Measurements from ENCODE around the gene CNKSR3.

The CNKSR3 gene

DNA sequence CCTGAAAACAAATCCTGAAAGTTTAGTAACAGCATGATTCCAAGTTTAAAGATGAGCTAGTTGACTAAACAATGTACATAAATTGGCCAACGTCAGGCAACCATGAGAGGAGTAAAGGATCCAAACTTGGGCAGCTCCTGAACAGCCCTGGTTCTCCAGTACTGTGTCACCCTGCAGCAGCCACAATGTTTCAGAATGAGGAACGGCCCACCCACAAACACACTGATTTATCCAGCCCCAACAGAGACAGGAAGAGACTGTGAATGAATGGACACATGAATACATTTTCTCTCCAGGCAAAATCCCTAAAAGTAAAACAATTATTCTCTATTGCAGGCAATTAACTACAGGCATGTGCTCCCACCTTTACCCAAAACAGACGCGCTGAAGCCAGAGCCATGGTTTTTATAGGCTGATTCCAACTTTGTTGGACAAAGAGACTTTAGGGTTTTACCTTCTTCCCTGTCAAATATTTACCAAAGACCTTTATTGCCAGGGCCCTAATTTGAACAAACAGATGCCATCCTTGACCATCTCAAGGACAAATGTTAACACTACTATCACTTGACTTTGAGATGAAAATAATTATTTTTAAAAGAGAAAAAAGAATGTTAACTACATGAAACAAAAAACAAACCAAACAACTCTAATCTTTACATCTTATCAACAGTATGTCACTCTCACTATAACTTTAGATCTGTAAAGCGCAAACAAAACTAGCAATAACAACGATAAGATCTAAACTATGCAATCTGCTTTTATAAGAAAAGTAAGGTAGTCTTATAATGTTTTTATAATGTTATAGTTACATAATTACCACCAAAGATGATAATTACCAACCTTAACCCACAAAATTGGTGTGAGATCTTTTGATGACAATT is 22.9 kb downstream of the CNKSR3 start:
- Histone ChIP-seq H3K27ac (ENCODE audit: low read length) (peak overlapping the region; percentile 3), H3K4me3 (ENCODE audit: low read depth in 1 of 2, low read length in 2 of 2) (no peak overlapping the region), H3K4me1 (ENCODE audit: control insufficient read depth in 1 of 2, insufficient read depth in 2 of 2, low read length in 2 of 2) (peaks cover 5 to 16% of the 10 kb centered on the region in 2 donors), H3K36me3 (ENCODE audit: control insufficient read depth in 1 of 2, insufficient read depth in 2 of 2, low read length in 2 of 2) (no peaks in the 10 kb centered on the region), H3K9me3 (ENCODE audit: control insufficient read depth in 1 of 2, low read length in 2 of 2) (no peaks in the 10 kb centered on the region), H3K27me3 (ENCODE audit: low read depth, low read length) (no peaks in the 10 kb centered on the region)

DNA sequence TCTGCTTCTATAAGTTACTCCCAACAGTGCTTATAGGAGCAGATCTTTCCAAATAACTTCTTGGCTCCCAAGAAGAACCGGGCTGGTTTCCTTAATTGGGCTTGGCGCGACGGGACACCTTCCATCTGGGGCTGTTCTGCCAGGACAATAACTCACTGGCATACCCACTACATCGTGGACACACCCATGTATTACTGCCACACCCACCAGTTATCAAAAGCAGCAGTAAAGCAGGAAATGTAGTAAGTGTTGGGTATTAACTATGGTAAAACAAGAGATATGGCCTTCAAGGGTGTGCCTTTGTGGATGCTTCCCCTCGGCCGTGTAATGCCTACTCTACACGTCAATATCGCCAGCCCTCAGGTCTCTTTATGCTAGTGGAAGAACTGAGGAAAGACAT is 24.7 kb downstream of the CNKSR3 start:
- Histone ChIP-seq H3K27me3 (ENCODE audit: low read depth, low read length) (no peaks in the 10 kb centered on the region), H3K27ac (ENCODE audit: low read length) (no peak overlapping the region), H3K4me3 (ENCODE audit: low read depth in 1 of 2, low read length in 2 of 2) (no peak overlapping the region), H3K4me1 (ENCODE audit: control insufficient read depth in 1 of 2, insufficient read depth in 2 of 2, low read length in 2 of 2) (peaks cover 0 to 16% of the 10 kb centered on the region in 2 donors), H3K36me3 (ENCODE audit: control insufficient read depth in 1 of 2, insufficient read depth in 2 of 2, low read length in 2 of 2) (no peaks in the 10 kb centered on the region), H3K9me3 (ENCODE audit: control insufficient read depth in 1 of 2, low read length in 2 of 2) (no peaks in the 10 kb centered on the region)

- Histone ChIP-seq H3K9me3 (ENCODE audit: control insufficient read depth in 1 of 2, low read length in 2 of 2) (no peaks in the 10 kb centered on the region), H3K4me3 (ENCODE audit: low read depth in 1 of 2, low read length in 2 of 2) (no peak overlapping the region), H3K36me3 (ENCODE audit: control insufficient read depth in 1 of 2, insufficient read depth in 2 of 2, low read length in 2 of 2) (no peaks in the 10 kb centered on the region), H3K27me3 (ENCODE audit: low read depth, low read length) (no peaks in the 10 kb centered on the region), H3K4me1 (ENCODE audit: control insufficient read depth in 1 of 2, insufficient read depth in 2 of 2, low read length in 2 of 2) (peaks cover 0 to 23% of the 10 kb centered on the region in 2 donors), H3K27ac (ENCODE audit: low read length) (no peak overlapping the region)
Measured at GRCh38 chr6:154484942-154485341, 25.5 kb downstream of the CNKSR3 start.

DNA sequence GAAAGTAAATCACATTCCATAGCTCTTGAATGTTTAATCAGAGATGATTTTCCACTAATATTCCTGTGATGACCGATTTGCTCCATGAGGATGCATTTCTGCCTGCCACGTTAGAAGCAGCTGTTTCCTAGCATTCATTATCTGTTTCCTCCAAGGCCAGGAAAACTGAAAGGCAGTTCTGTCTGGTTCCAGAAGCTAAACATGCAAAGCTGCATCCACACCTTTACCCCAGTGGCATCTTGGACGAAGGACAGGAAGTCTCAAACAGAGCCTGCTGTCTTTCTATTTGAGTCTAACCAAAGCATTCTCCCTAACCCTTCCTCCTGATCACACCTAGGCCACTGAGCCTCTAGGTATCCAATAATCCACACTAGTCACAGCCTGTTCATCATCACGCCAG is 27.6 kb downstream of the CNKSR3 start:
- H3K4me1 ChIP-seq (ENCODE audit: control insufficient read depth in 1 of 2, insufficient read depth in 2 of 2, low read length in 2 of 2), result peaks cover 0 to 34% of the 10 kb centered on the region in 2 donors
- peak overlapping the region; percentile 77 for H3K27ac ChIP-seq (ENCODE audit: low read length)

DNA sequence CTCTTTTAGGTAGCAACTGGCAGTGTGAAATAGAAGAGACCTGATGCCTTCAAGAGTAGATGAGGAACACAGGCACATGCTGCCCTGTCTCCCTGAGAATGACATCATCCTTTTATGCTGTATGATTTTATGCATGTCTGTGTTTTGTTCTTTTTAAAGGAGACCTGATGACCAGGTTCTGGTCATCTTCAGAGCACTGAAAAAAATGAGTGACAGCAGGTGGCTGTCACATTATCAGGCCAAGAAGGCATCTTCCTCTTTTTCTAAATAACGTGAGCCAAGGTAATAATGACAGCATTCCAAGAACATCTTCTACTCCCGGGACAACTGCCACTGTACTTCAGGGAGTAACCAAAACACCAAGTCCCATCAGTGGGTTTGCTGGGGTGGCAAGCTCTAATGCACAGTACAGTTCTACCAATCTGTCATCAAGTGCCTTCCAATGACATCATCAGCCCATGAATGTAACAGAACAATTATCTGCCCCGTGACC is 28.9 kb downstream of the CNKSR3 start:
- Histone ChIP-seq H3K36me3 (ENCODE audit: control insufficient read depth in 1 of 2, insufficient read depth in 2 of 2, low read length in 2 of 2) (no peaks in the 10 kb centered on the region), H3K27me3 (ENCODE audit: low read depth, low read length) (no peaks in the 10 kb centered on the region), H3K4me1 (ENCODE audit: control insufficient read depth in 1 of 2, insufficient read depth in 2 of 2, low read length in 2 of 2) (peaks cover 0 to 36% of the 10 kb centered on the region in 2 donors), H3K4me3 (ENCODE audit: low read depth in 1 of 2, low read length in 2 of 2) (no peak overlapping the region), H3K27ac (ENCODE audit: low read length) (peak overlapping the region; percentile 77), H3K9me3 (ENCODE audit: control insufficient read depth in 1 of 2, low read length in 2 of 2) (no peaks in the 10 kb centered on the region)

More for the DNA sequence above, 27.6 kb downstream of the CNKSR3 start:
- Histone ChIP-seq H3K4me3 (ENCODE audit: low read depth in 1 of 2, low read length in 2 of 2) (no peak overlapping the region), H3K9me3 (ENCODE audit: control insufficient read depth in 1 of 2, low read length in 2 of 2) (no peaks in the 10 kb centered on the region), H3K36me3 (ENCODE audit: control insufficient read depth in 1 of 2, insufficient read depth in 2 of 2, low read length in 2 of 2) (no peaks in the 10 kb centered on the region), H3K27me3 (ENCODE audit: low read depth, low read length) (no peaks in the 10 kb centered on the region)

DNA sequence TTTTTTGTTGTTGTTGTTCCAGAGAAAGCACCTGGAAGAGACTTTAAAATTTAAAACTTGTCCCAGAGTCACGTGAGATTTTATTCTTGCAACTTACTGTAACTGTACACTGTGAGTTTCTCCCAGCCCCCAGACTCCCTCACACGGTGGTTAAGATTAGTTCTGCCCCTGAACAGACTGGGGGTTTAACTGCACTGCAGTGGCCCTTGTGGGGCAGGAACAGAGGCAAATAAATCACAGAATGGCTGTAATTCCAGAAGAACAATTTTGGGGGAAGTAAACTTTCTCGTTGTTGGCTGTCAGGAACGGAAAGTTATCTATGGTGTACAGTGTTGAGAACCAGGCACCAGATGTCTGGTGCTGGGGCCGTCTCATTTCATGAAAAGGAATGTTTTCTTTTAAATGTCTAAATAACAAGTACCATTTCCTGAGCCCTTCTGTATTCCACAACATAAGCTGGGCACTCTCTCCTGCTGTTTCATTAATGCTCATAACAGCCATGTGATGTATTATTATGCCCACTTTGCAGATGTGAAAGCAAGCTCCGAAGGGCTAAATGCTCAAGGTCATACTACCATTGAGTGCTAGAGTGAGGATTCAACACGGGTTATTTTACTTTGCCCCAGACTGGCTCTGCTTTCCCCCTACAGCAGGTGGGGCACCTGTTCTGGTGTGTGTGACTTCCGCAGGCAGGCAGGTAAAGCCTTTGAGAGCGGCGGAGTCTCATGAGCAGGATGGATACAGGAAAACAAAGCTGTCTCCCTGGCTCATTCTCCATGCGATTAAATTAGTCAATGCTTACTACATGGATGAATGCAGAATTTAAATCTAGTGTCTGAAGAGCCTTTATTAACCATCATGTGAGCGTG is 30.5 kb downstream of the CNKSR3 start:
- H3K27me3 ChIP-seq (ENCODE audit: low read depth, low read length), result no peaks in the 10 kb centered on the region
- H3K9me3 ChIP-seq (ENCODE audit: control insufficient read depth in 1 of 2, low read length in 2 of 2), result no peaks in the 10 kb centered on the region
- H3K4me3 ChIP-seq (ENCODE audit: low read depth in 1 of 2, low read length in 2 of 2), result peak overlapping the region; percentile 7 to 32
- peaks cover 0 to 36% of the 10 kb centered on the region in 2 donors for H3K4me1 ChIP-seq (ENCODE audit: control insufficient read depth in 1 of 2, insufficient read depth in 2 of 2, low read length in 2 of 2)
- peak overlapping the region; percentile 73 for H3K27ac ChIP-seq (ENCODE audit: low read length)
- no peaks in the 10 kb centered on the region for H3K36me3 ChIP-seq (ENCODE audit: control insufficient read depth in 1 of 2, insufficient read depth in 2 of 2, low read length in 2 of 2)

- H3K4me3 ChIP-seq (ENCODE audit: low read depth in 1 of 2, low read length in 2 of 2), result peak overlapping the region; percentile 7 to 32
- no peaks in the 10 kb centered on the region for H3K27me3 ChIP-seq (ENCODE audit: low read depth, low read length)
- peak overlapping the region; percentile 73 for H3K27ac ChIP-seq (ENCODE audit: low read length)
- H3K4me1 ChIP-seq (ENCODE audit: control insufficient read depth in 1 of 2, insufficient read depth in 2 of 2, low read length in 2 of 2), result peaks cover 0 to 36% of the 10 kb centered on the region in 2 donors
- H3K36me3 ChIP-seq (ENCODE audit: control insufficient read depth in 1 of 2, insufficient read depth in 2 of 2, low read length in 2 of 2), result no peaks in the 10 kb centered on the region
- no peaks in the 10 kb centered on the region for H3K9me3 ChIP-seq (ENCODE audit: control insufficient read depth in 1 of 2, low read length in 2 of 2)
Measured at GRCh38 chr6:154479351-154479769, 31.1 kb downstream of the CNKSR3 start.

DNA sequence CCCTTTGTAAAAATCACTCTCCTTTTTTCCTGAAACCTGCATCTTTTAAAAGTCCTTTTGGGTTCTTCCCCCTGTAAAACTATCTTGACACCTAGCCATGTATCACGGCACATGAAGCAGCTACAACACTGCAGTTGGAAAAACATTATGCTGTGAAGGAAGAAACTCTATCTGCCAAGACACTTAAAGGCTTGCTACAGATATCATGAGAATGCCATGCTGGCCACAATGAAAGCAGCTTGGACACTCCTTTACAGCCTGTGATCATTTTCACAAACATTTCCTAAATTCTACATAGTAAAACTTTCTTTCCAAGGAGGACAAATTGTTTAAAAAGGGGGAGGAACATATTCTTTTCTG is 31.8 kb downstream of the CNKSR3 start:
- no peaks in the 10 kb centered on the region for H3K27me3 ChIP-seq (ENCODE audit: low read depth, low read length)
- H3K9me3 ChIP-seq (ENCODE audit: control insufficient read depth in 1 of 2, low read length in 2 of 2), result no peaks in the 10 kb centered on the region
- H3K4me3 ChIP-seq (ENCODE audit: low read depth in 1 of 2, low read length in 2 of 2), result peak overlapping the region in 1 of 2 donors; percentile 32
- H3K36me3 ChIP-seq (ENCODE audit: control insufficient read depth in 1 of 2, insufficient read depth in 2 of 2, low read length in 2 of 2), result no peaks in the 10 kb centered on the region
- H3K4me1 ChIP-seq (ENCODE audit: control insufficient read depth in 1 of 2, insufficient read depth in 2 of 2, low read length in 2 of 2), result peaks cover 0 to 36% of the 10 kb centered on the region in 2 donors
- H3K27ac ChIP-seq (ENCODE audit: low read length), result peak overlapping the region; percentile 73

DNA sequence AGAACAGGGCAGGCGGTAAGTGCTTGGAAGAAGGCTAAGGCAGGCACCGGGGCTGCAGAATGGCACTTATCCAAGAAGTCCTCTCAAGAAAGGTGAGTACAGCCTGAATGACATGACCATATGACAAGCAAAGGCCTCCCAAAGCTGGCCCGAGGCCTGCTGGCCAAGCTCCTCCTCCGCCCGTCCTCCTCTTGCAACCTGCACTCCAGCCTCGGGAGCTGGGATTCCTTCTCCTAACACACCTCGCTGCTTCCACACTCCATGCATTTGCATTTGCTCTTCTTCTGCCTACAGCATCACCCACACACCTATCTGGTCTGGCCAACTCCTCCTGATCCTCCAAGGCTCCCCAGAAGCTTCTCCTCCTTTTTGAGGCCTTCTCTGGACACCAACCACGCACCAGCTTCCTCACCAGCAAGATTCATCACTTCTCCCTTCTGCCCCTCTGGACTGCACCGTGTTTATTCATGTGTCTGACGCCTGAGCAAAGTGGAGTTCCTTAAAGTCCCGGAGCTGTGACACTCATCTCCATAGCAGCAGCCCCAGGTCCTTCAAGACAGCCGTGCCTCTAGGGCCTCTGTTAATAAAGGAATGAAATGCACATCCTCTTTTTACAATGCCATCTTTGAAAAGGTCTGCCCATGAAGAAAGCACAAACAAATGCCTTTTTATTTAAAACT is 32.3 kb downstream of the CNKSR3 start:
- no peaks in the 10 kb centered on the region for H3K36me3 ChIP-seq (ENCODE audit: control insufficient read depth in 1 of 2, insufficient read depth in 2 of 2, low read length in 2 of 2)
- H3K9me3 ChIP-seq (ENCODE audit: control insufficient read depth in 1 of 2, low read length in 2 of 2), result no peaks in the 10 kb centered on the region
- peak overlapping the region; percentile 73 for H3K27ac ChIP-seq (ENCODE audit: low read length)
- H3K4me3 ChIP-seq (ENCODE audit: low read depth in 1 of 2, low read length in 2 of 2), result peak overlapping the region in 1 of 2 donors; percentile 32
- peaks cover 0 to 35% of the 10 kb centered on the region in 2 donors for H3K4me1 ChIP-seq (ENCODE audit: control insufficient read depth in 1 of 2, insufficient read depth in 2 of 2, low read length in 2 of 2)
- H3K27me3 ChIP-seq (ENCODE audit: low read depth, low read length), result no peaks in the 10 kb centered on the region

- Histone ChIP-seq H3K36me3 (ENCODE audit: control insufficient read depth in 1 of 2, insufficient read depth in 2 of 2, low read length in 2 of 2) (no peaks in the 10 kb centered on the region), H3K4me1 (ENCODE audit: control insufficient read depth in 1 of 2, insufficient read depth in 2 of 2, low read length in 2 of 2) (peaks cover 0 to 33% of the 10 kb centered on the region in 2 donors), H3K4me3 (ENCODE audit: low read depth in 1 of 2, low read length in 2 of 2) (no peak overlapping the region), H3K9me3 (ENCODE audit: control insufficient read depth in 1 of 2, low read length in 2 of 2) (no peaks in the 10 kb centered on the region), H3K27me3 (ENCODE audit: low read depth, low read length) (no peaks in the 10 kb centered on the region), H3K27ac (ENCODE audit: low read length) (no peak overlapping the region)
Measured at GRCh38 chr6:154476494-154476893, 34.0 kb downstream of the CNKSR3 start.

Measured in muscle layer of duodenum (tissue), 2 donors.